Spleen (tissue), 11 donors: ENCODE data around the gene PPP1R1B. TPM values are rescaled to one million over a fixed set of nuclear protein-coding genes. Genes with fewer than 3 reads are reported as not detected.
A peak's percentile ranks its signal among the peaks of the same experiment; 100 is the strongest.

Experiments used
- DNase-seq: peaks from one replicate; pipeline ENCODE4 v3.0.0-alpha.2; 2020
- H3K27ac ChIP-seq, 8 donors: fragments of 200-600 bp; sonication (generic) in 7 of 8; 1 replicate in 4 of 8; 2 replicates in 4 of 8; pipeline versions ENCODE4 v1.5.0 to v1.8.0; 2016 to 2021; ENCODE audit warnings: inconsistent platforms in 4 of 8, mild to moderate bottlenecking in 4 of 8, moderate library complexity in 1 of 8
- H3K27me3 ChIP-seq, 7 donors: fragments of 200-600 bp; sonication (generic) in 6 of 7; replicated peaks in 1 of 7; 1 replicate in 4 of 7; 2 replicates in 3 of 7; pipeline versions ENCODE4 v1.5.0 to v1.8.0; 2016 to 2021; ENCODE audit warnings: inconsistent platforms in 3 of 7, mild to moderate bottlenecking in 1 of 7
- H3K36me3 ChIP-seq, 6 donors: fragments of 200-600 bp; sonication (generic) in 5 of 6; 1 replicate in 4 of 6; 2 replicates in 2 of 6; pipeline versions ENCODE4 v1.5.0 to v1.8.0; 2016 to 2021; ENCODE audit warnings: inconsistent platforms in 2 of 6
- H3K4me1 ChIP-seq, 6 donors: fragments of 200-600 bp; sonication (generic) in 5 of 6; 1 replicate in 3 of 6; 2 replicates in 3 of 6; pipeline versions ENCODE4 v1.5.0 to v1.8.0; 2016 to 2021; ENCODE audit warnings: inconsistent platforms in 3 of 6
- H3K4me3 ChIP-seq, 8 donors: fragments of 200-600 bp; sonication (generic) in 7 of 8; 1 replicate in 4 of 8; 2 replicates in 4 of 8; pipeline versions ENCODE4 v1.5.0 to v1.8.0; 2016 to 2021; ENCODE audit warnings: inconsistent platforms in 4 of 8, mild to moderate bottlenecking in 4 of 8, moderate library complexity in 2 of 8
- H3K9me3 ChIP-seq, 8 donors: fragments of 200-600 bp; sonication (generic) in 7 of 8; 1 replicate in 4 of 8; 2 replicates in 4 of 8; pipeline versions ENCODE4 v1.5.0 to v1.8.0; 2016 to 2021; ENCODE audit warnings: inconsistent platforms in 4 of 8
- CTCF ChIP-seq, 11 experiments: fragments of 200-600 bp in 7 of 11; fragments of 450-650 bp in 4 of 11; sonication (generic) in 4 of 11; IDR thresholded peaks in 8 of 11; conservative IDR thresholded peaks in 3 of 11; 1 replicate in 7 of 11; 2 replicates in 4 of 11; pipeline versions ENCODE4 v1.4.0 to v1.8.0; 2016 to 2021; ENCODE audit warnings: antibody characterized with exemption in 11 of 11, inconsistent platforms in 4 of 11, mild to moderate bottlenecking in 1 of 11
- POLR2A ChIP-seq, 3 donors: fragments of 450-650 bp; IDR thresholded peaks; one replicate each; pipeline ENCODE4 v1.5.1; 2017; ENCODE audit warnings: antibody characterized with exemption in 3 of 3, mild to moderate bottlenecking in 1 of 3
- POLR2AphosphoS5 ChIP-seq, 3 donors: sonication (generic); formaldehyde crosslinking; IDR thresholded peaks; one replicate each; pipeline ENCODE4 v1.5.1; 2017; ENCODE audit warnings: antibody characterized with exemption in 3 of 3
- WGBS, 5 donors: extraction: QIAGEN DNeasy Blood & Tissue Kit in 3 of 5; methylation state at CpG; one replicate each; pipeline versions ENCODE4 v1.1.5 to v1.1.7; 2013 to 2018; 5-methylcytosine and 5-hydroxymethylcytosine counted together
- intact Hi-C: fragments of 100-400 bp; cut with DNase I; formaldehyde crosslinking; loops from one replicate; pipeline ENCODE4 v1.15.0; 2023; ENCODE audit warnings: low total_unique reads
- polyA plus RNA-seq, 3 donors: library from polyadenylated mRNA; stranded (reverse); fragments of 200-250 nt; gene quantifications; one replicate each; pipeline ENCODE4 v1.2.1, GENCODE V29; 2013
- total RNA-seq, 7 donors: library from RNA; depleted of rRNA in 3 of 7; stranded (reverse); fragments of >200 nt in 3 of 7; fragmentation: NEBNext Ultra II Directional in 4 of 7; extraction: Animal tissue kit (Norgen Biotek cat#: 25700) in 4 of 7; gene quantifications; one replicate each; pipeline versions ENCODE4 v1.1.0 to v1.2.1, GENCODE V29; 2016 to 2021
- donor health status: healthy with polysubstance abuse.
- donor health status: DM: no; HTN: no; CAD: no; lungs with moderate emphysema.
- donor health status: DM: no; HTN: no; CAD: no.
- donor health status: Bipolar disorder and iron deficiency.
- donor health status: healthy.
- donor health status: DM: no; HTN: no; CAD: no.
- donor health status: DM: yes; HTN: yes; CAD: no.

PPP1R1B gene
- total and polyA plus RNA-seq, 10 donors: 0.06 to 0.26 TPM; not detected in 8

- intact Hi-C loops: no loop called here
- TF ChIP-seq POLR2AphosphoS5 (IDR thresholded peaks at IDR 0.05): peak in 1 of 3 donors; percentile 53
- TF ChIP-seq POLR2A (IDR thresholded peaks at IDR 0.05): no peak
- Histone ChIP-seq H3K4me1 (peaks cover 0 to 67% (median 32%) of the 10 kb centered on the region in 6 donors), H3K27ac (no peak overlapping the region), H3K9me3 (no peaks in the 10 kb centered on the region), H3K27me3 (peaks cover 4 to 73% (median 43%) of the 10 kb centered on the region in 7 donors), H3K4me3 (no peak overlapping the region), H3K36me3 (no peaks in the 10 kb centered on the region)
- WGBS, 5 donors: 87 to 96% (median 91%) methylated on average over 13 to 23 of the region's 23 CpGs
- DNase-seq: no peak
Observed at GRCh38 chr17:39669897-39670735, 43.4 kb downstream of the PPP1R1B start.

GRCh38 chr17:39670746-39671145 is 44.0 kb downstream of the PPP1R1B start:
- Histone ChIP-seq H3K9me3 (no peaks in the 10 kb centered on the region), H3K36me3 (no peaks in the 10 kb centered on the region), H3K27me3 (peaks cover 4 to 67% (median 43%) of the 10 kb centered on the region in 7 donors), H3K27ac (no peak overlapping the region), H3K4me1 (peaks cover 0 to 67% (median 38%) of the 10 kb centered on the region in 6 donors), H3K4me3 (no peak overlapping the region)
- no peak for TF ChIP-seq CTCF (IDR thresholded peaks at IDR 0.05 in 8 of 11, conservative IDR thresholded peaks at IDR 0.05 in 3 of 11)
- TF ChIP-seq POLR2AphosphoS5 (IDR thresholded peaks at IDR 0.05): no peak
- no peak for TF ChIP-seq POLR2A (IDR thresholded peaks at IDR 0.05)
- intact Hi-C loops: no loop called here
- WGBS, 5 donors: 49 to 70% (median 57%) methylated on average over 4 of the region's 4 CpGs
- DNase-seq: no peak

GRCh38 chr17:39671651-39672521 is 45.1 kb downstream of the PPP1R1B start:
- DNase-seq: peak; percentile 72
- Histone ChIP-seq H3K27me3 (peaks cover 4 to 56% (median 43%) of the 10 kb centered on the region in 7 donors), H3K4me1 (peaks cover 6 to 68% (median 48%) of the 10 kb centered on the region in 6 donors), H3K36me3 (no peaks in the 10 kb centered on the region), H3K27ac (no peak overlapping the region), H3K4me3 (no peak overlapping the region), H3K9me3 (no peaks in the 10 kb centered on the region)
- intact Hi-C loops: no loop called here
- 51 to 58% (median 53%) methylated on average over 17 to 19 of the region's 19 CpGs for WGBS, 5 donors
- no peak for TF ChIP-seq POLR2A (IDR thresholded peaks at IDR 0.05)
- peak in 2 of 3 donors; percentile 25 to 57 for TF ChIP-seq POLR2AphosphoS5 (IDR thresholded peaks at IDR 0.05)
- TF ChIP-seq CTCF (IDR thresholded peaks at IDR 0.05 in 8 of 11, conservative IDR thresholded peaks at IDR 0.05 in 3 of 11): peak in 6 of 11 experiments; percentile 34 to 48 (median 40)

- H3K9me3 ChIP-seq: no peaks in the 10 kb centered on the region
- TF ChIP-seq POLR2A (IDR thresholded peaks at IDR 0.05): no peak
- no peak for TF ChIP-seq CTCF (IDR thresholded peaks at IDR 0.05 in 8 of 11, conservative IDR thresholded peaks at IDR 0.05 in 3 of 11)
- no peak for TF ChIP-seq POLR2AphosphoS5 (IDR thresholded peaks at IDR 0.05)
- peaks cover 10 to 68% (median 49%) of the 10 kb centered on the region in 6 donors for H3K4me1 ChIP-seq
- intact Hi-C loops: no loop called here
- H3K4me3 ChIP-seq: no peak overlapping the region
- WGBS, 5 donors: 82 to 90% (median 84%) methylated on average over 14 to 15 of the region's 15 CpGs
- H3K36me3 ChIP-seq: peaks cover 0 to under 1% (median 0%) of the 10 kb centered on the region in 6 donors
- H3K27me3 ChIP-seq: peaks cover 4 to 47% (median 35%) of the 10 kb centered on the region in 7 donors
- H3K27ac ChIP-seq: no peak overlapping the region
- peak; percentile 52 for DNase-seq
Observed at GRCh38 chr17:39672522-39673334, 46.0 kb downstream of the PPP1R1B start.
